ENCODE measurements around the gene TIE1. TPM values are rescaled to one million over a fixed set of nuclear protein-coding genes. Genes with fewer than 3 reads are reported as not detected.

The TIE1 gene
- total RNA-seq, 1 experiment from 2014 or later, result not detected

GRCh38 chr1:43294761-43295160 lies 6.0 kb upstream of the TIE1 start:
- BruUV-seq (replicated peaks), result no TSS peak
- intact Hi-C loops (cut with micrococcal nuclease; ENCODE audit: unreplicated experiment), result no loop called here
- DNase-seq, result no peak
- CTCF ChIA-PET, result no interaction called here
- no peak overlapping the region for H3K4me3 Mint-ChIP-seq (ENCODE audit: unreplicated experiment)
- Histone ChIP-seq H3K27me3 (replicated peaks; ENCODE audit: control insufficient read depth, insufficient read depth, low read length) (no peaks in the 10 kb centered on the region), H3K4me1 (no peaks in the 10 kb centered on the region), H3K4me3 (ENCODE audit: low read depth, low read length) (no peak overlapping the region), H3K36me3 (ENCODE audit: control insufficient read depth, insufficient read depth, low read length) (no peaks in the 10 kb centered on the region), H3K9me3 (no peaks in the 10 kb centered on the region)
- no peaks in the 10 kb centered on the region for H3K27me3 Mint-ChIP-seq (ENCODE audit: insufficient read depth, unreplicated experiment)
- POLR2A ChIA-PET, result no interaction called here
- no peaks in the 10 kb centered on the region for H3K36me3 Mint-ChIP-seq (ENCODE audit: insufficient read depth, unreplicated experiment)
- no peaks in the 10 kb centered on the region for H3K4me1 Mint-ChIP-seq (ENCODE audit: low read depth, unreplicated experiment)
- H3K9me3 Mint-ChIP-seq (ENCODE audit: unreplicated experiment), result no peaks in the 10 kb centered on the region
- TF ChIP-seq CTCF (IDR thresholded peaks at IDR 0.05; ENCODE audit: insufficient read depth in 1 of 2, low read depth in 1 of 2, low read length in 1 of 2, severe bottlenecking in 1 of 2, unreplicated experiment in 1 of 2), result no peak
- H3K27ac Mint-ChIP-seq (ENCODE audit: unreplicated experiment), result no peak overlapping the region

DNA sequence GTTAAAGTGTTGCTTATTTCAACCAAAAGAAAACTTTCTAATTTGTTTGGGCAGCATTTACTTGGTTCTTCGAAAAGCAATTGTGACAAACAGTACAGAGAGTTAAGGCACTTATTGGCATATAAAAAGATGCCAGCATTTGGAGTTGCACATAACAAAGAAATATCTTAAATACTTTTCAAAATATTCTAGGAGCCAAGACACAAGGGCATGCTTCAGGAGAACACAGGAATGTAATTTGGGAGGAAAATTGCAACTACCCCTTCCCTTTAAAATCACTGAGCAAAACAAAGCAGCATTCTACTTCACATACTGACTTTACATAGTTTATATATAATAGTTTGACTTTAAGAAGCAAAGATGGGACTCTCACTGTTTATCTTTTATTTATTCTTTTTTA lies 4.6 kb upstream of the TIE1 start:
- no peaks in the 10 kb centered on the region for H3K9me3 Mint-ChIP-seq (ENCODE audit: unreplicated experiment)
- ChIA-PET CTCF (no interaction called here), POLR2A (no interaction called here)
- intact Hi-C loops (cut with micrococcal nuclease; ENCODE audit: unreplicated experiment), result no loop called here
- H3K9me3 ChIP-seq, result no peaks in the 10 kb centered on the region
- no peaks in the 10 kb centered on the region for H3K27me3 Mint-ChIP-seq (ENCODE audit: insufficient read depth, unreplicated experiment)
- H3K4me3 ChIP-seq (ENCODE audit: low read depth, low read length), result no peak overlapping the region
- no TSS peak for BruUV-seq (replicated peaks)
- H3K4me1 Mint-ChIP-seq (ENCODE audit: low read depth, unreplicated experiment), result no peaks in the 10 kb centered on the region
- no peak for DNase-seq
- TF ChIP-seq CTCF (IDR thresholded peaks at IDR 0.05; ENCODE audit: insufficient read depth in 1 of 2, low read depth in 1 of 2, low read length in 1 of 2, severe bottlenecking in 1 of 2, unreplicated experiment in 1 of 2), result no peak
- no peak overlapping the region for H3K27ac Mint-ChIP-seq (ENCODE audit: unreplicated experiment)
- no peaks in the 10 kb centered on the region for H3K36me3 Mint-ChIP-seq (ENCODE audit: insufficient read depth, unreplicated experiment)
- H3K27me3 ChIP-seq (replicated peaks; ENCODE audit: control insufficient read depth, insufficient read depth, low read length), result no peaks in the 10 kb centered on the region
- no peak overlapping the region for H3K4me3 Mint-ChIP-seq (ENCODE audit: unreplicated experiment)
- no peaks in the 10 kb centered on the region for H3K4me1 ChIP-seq
- H3K36me3 ChIP-seq (ENCODE audit: control insufficient read depth, insufficient read depth, low read length), result no peaks in the 10 kb centered on the region

DNA sequence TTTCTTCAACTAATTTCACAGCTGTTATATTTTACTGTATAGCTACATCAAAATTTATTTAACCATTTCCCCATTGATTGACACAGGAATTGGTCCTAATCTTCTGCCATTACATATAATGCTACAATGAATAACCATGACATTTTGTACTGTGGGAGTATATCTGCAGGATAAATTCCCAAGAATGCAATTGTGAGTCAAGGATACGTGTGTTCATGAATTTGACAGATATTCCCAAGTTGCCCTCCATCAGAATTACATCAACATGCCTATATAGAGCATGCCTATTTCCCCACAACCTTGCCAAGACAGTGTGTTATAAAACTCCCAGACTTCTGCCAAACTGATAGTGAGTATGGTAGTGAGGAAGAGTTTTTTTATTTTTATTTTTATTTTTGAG lies 2.7 kb upstream of the TIE1 start:
- H3K36me3 Mint-ChIP-seq (ENCODE audit: insufficient read depth, unreplicated experiment), result no peaks in the 10 kb centered on the region
- H3K27me3 ChIP-seq (replicated peaks; ENCODE audit: control insufficient read depth, insufficient read depth, low read length), result no peaks in the 10 kb centered on the region
- no peaks in the 10 kb centered on the region for H3K4me1 ChIP-seq
- H3K4me3 ChIP-seq (ENCODE audit: low read depth, low read length), result no peak overlapping the region
- no peaks in the 10 kb centered on the region for H3K36me3 ChIP-seq (ENCODE audit: control insufficient read depth, insufficient read depth, low read length)
- no TSS peak for BruUV-seq (replicated peaks)
- ChIA-PET POLR2A (no interaction called here), CTCF (interaction anchor here (0.6 kb wide), 1 partner anchor 355 kb away, joined by 3 read pairs; no protein-coding TSS in a partner anchor)
- H3K4me3 Mint-ChIP-seq (ENCODE audit: unreplicated experiment), result no peak overlapping the region
- H3K9me3 Mint-ChIP-seq (ENCODE audit: unreplicated experiment), result no peaks in the 10 kb centered on the region
- peaks cover 11% of the 10 kb centered on the region for H3K4me1 Mint-ChIP-seq (ENCODE audit: low read depth, unreplicated experiment)
- DNase-seq, result no peak
- no peak for TF ChIP-seq CTCF (IDR thresholded peaks at IDR 0.05; ENCODE audit: insufficient read depth in 1 of 2, low read depth in 1 of 2, low read length in 1 of 2, severe bottlenecking in 1 of 2, unreplicated experiment in 1 of 2)
- no peaks in the 10 kb centered on the region for H3K27me3 Mint-ChIP-seq (ENCODE audit: insufficient read depth, unreplicated experiment)
- H3K9me3 ChIP-seq, result no peaks in the 10 kb centered on the region
- no peak overlapping the region for H3K27ac Mint-ChIP-seq (ENCODE audit: unreplicated experiment)
- intact Hi-C loops (cut with micrococcal nuclease; ENCODE audit: unreplicated experiment), result no loop called here
